CD8-positive, alpha-beta memory T cell (primary cell): Measurements from ENCODE around the gene HIC2. TPM values are rescaled to one million over a fixed set of nuclear protein-coding genes. Genes with fewer than 3 reads are reported as not detected.
"Not testable (repeated sequence)": the region's sequence is repeated elsewhere in the genome, so short reads cannot be mapped to it uniquely, and the experiment has no call there.

ENCODE experiments used
- CTCF ChIA-PET: fragments of 350-600 bp; sonication (Branson Sonifier 250); formaldehyde crosslinking; loops from one replicate; lab custom pipeline; 2021; ENCODE audit warnings: antibody characterized with exemption; lab: Charles Lee
- POLR2A ChIA-PET: fragments of 350-600 bp; sonication (Branson Sonifier 250); formaldehyde crosslinking; loops from one replicate; lab custom pipeline; 2021; ENCODE audit warnings: antibody characterized with exemption; lab: Charles Lee
- DNase-seq, 5 donors: peaks; one replicate each; pipeline versions ENCODE4 v3.0.0 to v3.0.0-alpha.2; 2020 to 2022; ENCODE audit warnings: mixed read lengths in 1 of 5
- H3K27ac ChIP-seq: one replicate; pipeline ENCODE4 v1.7.0; 2013; ENCODE audit warnings: low read depth, mild to moderate bottlenecking, low read length, moderate library complexity
- H3K27me3 ChIP-seq: 2 replicates; pipeline ENCODE4 v1.7.0; 2013; ENCODE audit warnings: low read length, mild to moderate bottlenecking; ENCODE audit not compliant: insufficient read depth, poor library complexity, severe bottlenecking
- H3K36me3 ChIP-seq: 2 replicates; pipeline ENCODE4 v1.7.0; 2013; ENCODE audit warnings: mild to moderate bottlenecking, low read length, moderate library complexity; ENCODE audit not compliant: insufficient read depth
- H3K4me1 ChIP-seq: 2 replicates; pipeline ENCODE4 v1.7.0; 2013; ENCODE audit warnings: mild to moderate bottlenecking, low read length, moderate library complexity; ENCODE audit not compliant: insufficient read depth
- H3K4me3 ChIP-seq: 2 replicates; pipeline ENCODE4 v1.7.0; 2013; ENCODE audit warnings: mild to moderate bottlenecking, low read length
- H3K9me3 ChIP-seq: 2 replicates; pipeline ENCODE4 v1.7.0; 2013; ENCODE audit warnings: mild to moderate bottlenecking, low read length
- H3K27ac Mint-ChIP-seq, 8 donors: one replicate each; pipeline ENCODE4 v1.8.0; 2020 to 2021; ENCODE audit warnings: mixed read lengths in 8 of 8, mild to moderate bottlenecking in 6 of 8, inconsistent platforms in 3 of 8, moderate library complexity in 3 of 8
- H3K27me3 Mint-ChIP-seq, 2 donors: one replicate each; pipeline ENCODE4 v1.8.0; 2020 to 2021; ENCODE audit warnings: mixed read lengths in 2 of 2, mild to moderate bottlenecking in 1 of 2, moderate library complexity in 1 of 2
- H3K36me3 Mint-ChIP-seq, 3 donors: one replicate each; pipeline ENCODE4 v1.8.0; 2020 to 2021; ENCODE audit warnings: mixed read lengths in 3 of 3, inconsistent platforms in 1 of 3, mild to moderate bottlenecking in 1 of 3
- H3K4me1 Mint-ChIP-seq, 3 donors: one replicate each; pipeline ENCODE4 v1.8.0; 2020 to 2021; ENCODE audit warnings: mixed read lengths in 3 of 3, inconsistent platforms in 1 of 3, mild to moderate bottlenecking in 1 of 3
- H3K4me3 Mint-ChIP-seq, 7 donors: one replicate each; pipeline ENCODE4 v1.8.0; 2020 to 2021; ENCODE audit warnings: mixed read lengths in 7 of 7, mild to moderate bottlenecking in 6 of 7, moderate library complexity in 4 of 7, inconsistent platforms in 2 of 7
- H3K9me3 Mint-ChIP-seq, 5 donors: one replicate each; pipeline ENCODE4 v1.8.0; 2020 to 2022; ENCODE audit warnings: mixed read lengths in 5 of 5, mild to moderate bottlenecking in 3 of 5, moderate library complexity in 2 of 5, inconsistent platforms in 1 of 5
- polyA plus RNA-seq: library from polyadenylated mRNA; unstranded; fragments of 300-500 nt; fragmentation: Illumina TruSeq; gene quantifications from one replicate; pipeline ENCODE4 v1.2.3, GENCODE V29; 2021
- total RNA-seq, 2 experiments: library from RNA; stranded (reverse); gene quantifications; one replicate each; pipeline ENCODE4 v1.2.3, GENCODE V29; 2021

HIC2 gene
- total and polyA plus RNA-seq, 3 experiments from 2014 or later: 0.60 to 6.8 (median 6.1) TPM

- H3K36me3 Mint-ChIP-seq, H3K4me3 Mint-ChIP-seq, H3K9me3 Mint-ChIP-seq, H3K4me3 ChIP-seq, H3K36me3 ChIP-seq, H3K4me1 ChIP-seq, POLR2A ChIA-PET, H3K9me3 ChIP-seq, H3K27me3 Mint-ChIP-seq, H3K4me1 Mint-ChIP-seq, CTCF ChIA-PET, H3K27me3 ChIP-seq, H3K27ac Mint-ChIP-seq, H3K27ac ChIP-seq: not testable (repeated sequence)
- peak in 2 of 5 donors; percentile 7 to 30 for DNase-seq
These were observed 3.1 kb downstream of the HIC2 start for GRCh38 chr22:21420180-21420763.

- H3K36me3 ChIP-seq, POLR2A ChIA-PET, H3K36me3 Mint-ChIP-seq, H3K4me1 ChIP-seq, H3K27me3 ChIP-seq, H3K4me3 ChIP-seq, H3K27ac Mint-ChIP-seq, H3K4me3 Mint-ChIP-seq, DNase-seq, H3K27ac ChIP-seq, H3K27me3 Mint-ChIP-seq, H3K9me3 ChIP-seq, CTCF ChIA-PET, H3K4me1 Mint-ChIP-seq, H3K9me3 Mint-ChIP-seq: not testable (repeated sequence)
These were observed 7.0 kb downstream of the HIC2 start for GRCh38 chr22:21424084-21424709.

DNA sequence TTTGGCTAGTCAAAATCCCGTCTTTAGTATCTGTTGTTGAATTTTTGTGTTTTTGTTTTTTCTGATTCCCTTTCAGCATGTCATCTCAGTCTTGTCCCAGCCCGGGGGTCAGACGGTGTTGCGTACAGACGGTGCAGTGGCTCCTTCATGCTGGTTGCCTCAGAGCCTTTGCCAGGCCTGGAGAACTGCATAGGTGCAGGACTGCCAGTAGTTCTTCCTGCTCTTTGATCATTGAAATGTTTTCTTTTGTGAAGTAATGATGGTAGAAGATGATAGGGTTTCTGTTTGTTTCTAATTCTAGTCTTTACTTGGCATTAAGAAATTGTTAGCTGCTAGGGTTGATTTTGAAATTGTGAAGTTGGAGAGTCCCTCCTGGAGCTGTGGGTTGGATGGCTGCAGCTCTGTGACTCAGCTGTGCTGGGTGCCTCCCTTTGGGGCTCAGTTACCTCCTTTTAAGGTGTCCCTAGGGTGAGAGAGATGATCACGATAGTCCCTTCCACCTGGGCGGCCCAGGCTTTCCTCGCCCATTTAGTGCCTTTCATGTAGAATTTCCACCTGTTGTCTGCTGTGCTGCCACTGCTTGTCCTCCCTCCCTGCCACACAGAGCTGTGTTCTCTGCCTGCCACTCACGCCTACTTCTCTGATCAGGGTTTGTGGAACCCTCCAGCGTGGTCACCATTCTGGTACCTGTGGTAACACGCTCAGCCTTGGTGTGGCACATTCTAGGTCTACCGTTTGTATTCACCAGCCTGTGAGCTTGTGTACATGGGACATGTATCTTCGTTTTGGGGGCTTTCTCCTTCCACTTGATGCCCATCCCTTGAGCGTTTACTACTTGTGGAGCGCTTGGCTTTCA is 17.4 kb downstream of the HIC2 start:
- H3K4me1 ChIP-seq, H3K27ac Mint-ChIP-seq, H3K27ac ChIP-seq, H3K4me1 Mint-ChIP-seq, H3K9me3 ChIP-seq, H3K9me3 Mint-ChIP-seq, H3K4me3 ChIP-seq, H3K27me3 Mint-ChIP-seq, H3K27me3 ChIP-seq, H3K36me3 Mint-ChIP-seq, H3K4me3 Mint-ChIP-seq, POLR2A ChIA-PET, CTCF ChIA-PET, H3K36me3 ChIP-seq, DNase-seq: not testable (repeated sequence)

DNA sequence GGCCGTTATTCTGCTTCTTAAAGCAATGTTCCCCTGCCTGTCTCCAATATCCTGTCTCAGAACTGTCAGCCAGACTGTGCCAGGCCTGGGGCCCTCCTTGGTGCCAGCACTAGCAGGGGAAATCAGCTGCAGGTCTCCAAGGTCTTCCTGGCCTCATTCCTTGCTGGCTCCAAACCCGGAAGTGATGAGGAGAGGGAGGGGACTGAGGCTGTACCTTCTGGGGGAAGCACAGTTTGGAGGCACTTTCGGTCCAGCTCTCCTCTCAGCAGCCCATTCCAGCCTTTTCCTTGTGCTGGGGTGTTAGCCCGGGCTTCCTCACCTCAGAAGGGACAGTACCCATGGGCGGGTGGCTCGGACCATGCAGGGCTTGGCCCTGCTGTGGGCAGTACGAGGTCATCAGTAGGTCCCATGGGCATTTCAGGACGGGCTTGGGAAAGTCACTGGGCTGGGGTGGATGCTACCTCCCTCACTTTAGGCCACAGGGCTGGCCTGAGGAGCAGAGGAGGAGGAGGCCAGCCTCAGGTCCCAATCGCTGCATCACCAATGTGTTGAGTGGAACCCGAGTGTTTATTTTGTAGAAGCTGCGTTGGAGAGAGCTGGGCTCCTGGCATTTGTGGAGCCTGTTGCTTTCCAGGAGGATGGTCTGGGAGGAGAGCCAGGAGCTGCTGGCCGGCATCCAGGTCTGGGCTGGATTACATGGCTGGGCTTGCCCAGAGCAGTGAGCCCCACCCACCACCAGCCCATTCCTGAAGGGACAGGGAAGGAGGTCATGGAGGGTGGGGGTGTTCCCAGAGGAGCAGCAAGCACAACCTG is 19.0 kb downstream of the HIC2 start:
- H3K4me3 Mint-ChIP-seq, H3K9me3 ChIP-seq, H3K4me3 ChIP-seq, H3K4me1 ChIP-seq, DNase-seq, H3K27ac ChIP-seq, H3K27ac Mint-ChIP-seq, H3K9me3 Mint-ChIP-seq, POLR2A ChIA-PET, H3K27me3 ChIP-seq, H3K27me3 Mint-ChIP-seq, H3K4me1 Mint-ChIP-seq, H3K36me3 Mint-ChIP-seq, H3K36me3 ChIP-seq, CTCF ChIA-PET: not testable (repeated sequence)

GRCh38 chr22:21438013-21438412 is 20.8 kb downstream of the HIC2 start:
- H3K27ac Mint-ChIP-seq, DNase-seq, H3K4me3 ChIP-seq, H3K9me3 ChIP-seq, H3K4me3 Mint-ChIP-seq, H3K36me3 Mint-ChIP-seq, H3K27me3 ChIP-seq, POLR2A ChIA-PET, H3K4me1 ChIP-seq, CTCF ChIA-PET, H3K4me1 Mint-ChIP-seq, H3K36me3 ChIP-seq, H3K27ac ChIP-seq, H3K9me3 Mint-ChIP-seq, H3K27me3 Mint-ChIP-seq: not testable (repeated sequence)

DNA sequence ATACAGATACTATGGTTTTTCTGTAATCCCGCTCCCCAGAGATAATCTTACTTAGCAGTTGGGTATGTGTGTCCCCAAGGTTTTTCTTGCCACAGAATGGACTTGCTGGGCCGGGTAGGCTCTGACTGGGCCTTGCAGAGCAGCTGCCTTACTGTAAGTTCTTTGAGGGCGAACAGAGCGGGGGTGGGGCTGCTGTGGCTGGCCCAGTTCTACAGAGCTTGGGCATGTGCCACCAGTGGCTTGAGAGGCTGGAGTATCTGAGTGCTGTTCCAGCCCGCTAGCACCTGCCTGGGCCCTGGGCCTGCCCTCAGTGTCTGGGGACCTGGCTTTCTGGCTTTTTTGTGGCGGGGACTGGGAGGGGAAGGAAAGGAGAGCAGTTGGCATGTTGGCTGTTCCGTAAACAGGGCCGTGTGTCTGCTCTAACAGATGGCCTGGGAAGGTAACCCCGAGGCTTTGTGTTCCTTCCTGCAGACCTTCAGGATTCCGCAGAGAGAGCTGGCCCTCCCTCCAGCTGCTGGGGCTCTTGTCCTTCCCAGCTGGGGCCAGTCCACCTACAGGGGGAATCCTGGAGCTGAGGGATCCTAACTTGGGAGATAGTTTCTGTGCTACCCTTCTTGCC is 23.0 kb downstream of the HIC2 start:
- H3K4me1 ChIP-seq, H3K4me3 ChIP-seq, H3K9me3 ChIP-seq, H3K27me3 ChIP-seq, H3K4me3 Mint-ChIP-seq, H3K36me3 ChIP-seq, DNase-seq, H3K27ac Mint-ChIP-seq, H3K9me3 Mint-ChIP-seq, H3K27ac ChIP-seq, H3K4me1 Mint-ChIP-seq, H3K27me3 Mint-ChIP-seq, POLR2A ChIA-PET, CTCF ChIA-PET: not testable (repeated sequence)
- peaks cover 0 to 16% (median 0%) of the 10 kb centered on the region in 3 donors for H3K36me3 Mint-ChIP-seq

DNA sequence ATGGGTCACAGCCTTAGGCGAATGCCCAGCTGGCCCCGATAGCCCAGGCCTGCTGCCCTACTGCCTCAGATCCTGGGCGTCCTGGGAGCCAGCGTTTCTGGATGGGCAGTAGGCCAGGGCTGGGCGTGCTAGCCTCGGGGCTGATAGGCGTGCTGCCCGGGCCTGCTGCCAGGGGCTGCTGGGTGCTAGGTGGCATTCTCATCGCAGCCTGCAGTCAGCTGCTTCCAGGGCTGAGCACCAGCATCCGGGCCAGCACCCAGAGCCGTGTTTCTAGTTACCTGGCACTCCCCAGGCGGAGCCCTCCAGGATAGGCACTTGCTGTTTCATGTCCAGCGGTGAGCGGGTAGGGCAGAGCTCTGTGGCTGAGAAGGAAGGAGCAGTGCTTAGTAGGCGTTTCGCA is 23.5 kb downstream of the HIC2 start:
- H3K4me1 ChIP-seq, H3K9me3 Mint-ChIP-seq, H3K4me3 Mint-ChIP-seq, H3K9me3 ChIP-seq, H3K36me3 ChIP-seq, H3K27me3 ChIP-seq, POLR2A ChIA-PET, CTCF ChIA-PET, H3K27me3 Mint-ChIP-seq, DNase-seq, H3K27ac Mint-ChIP-seq, H3K27ac ChIP-seq, H3K4me1 Mint-ChIP-seq, H3K4me3 ChIP-seq: not testable (repeated sequence)
- peaks cover 0 to 17% (median 0%) of the 10 kb centered on the region in 3 donors for H3K36me3 Mint-ChIP-seq

DNA sequence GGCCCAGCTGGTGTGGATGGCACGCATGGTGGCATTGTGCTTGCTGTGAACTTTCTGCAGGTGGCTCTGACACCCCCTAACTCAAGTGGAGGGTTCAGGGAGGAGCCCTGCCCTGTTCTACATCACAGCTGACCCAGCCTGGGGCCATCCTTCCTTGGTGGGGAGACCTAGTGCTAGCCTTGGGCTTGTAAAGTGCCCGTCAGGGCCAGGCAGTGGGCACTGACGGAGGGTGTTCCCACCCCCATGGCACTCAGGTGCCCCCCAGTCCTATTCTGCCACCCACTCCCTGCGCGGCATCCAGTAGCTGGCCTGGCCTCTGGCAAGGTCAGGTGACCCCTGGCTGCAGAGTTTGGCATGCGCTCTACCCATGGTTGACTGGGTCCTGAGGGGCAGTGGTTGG is 24.0 kb downstream of the HIC2 start:
- CTCF ChIA-PET, H3K4me3 ChIP-seq: not testable (repeated sequence)

More for the DNA sequence above, 24.0 kb downstream of the HIC2 start:
- H3K36me3 ChIP-seq, DNase-seq, H3K4me1 ChIP-seq, H3K4me1 Mint-ChIP-seq, H3K9me3 Mint-ChIP-seq, H3K27me3 ChIP-seq, H3K27ac ChIP-seq, H3K4me3 Mint-ChIP-seq, POLR2A ChIA-PET, H3K27me3 Mint-ChIP-seq, H3K27ac Mint-ChIP-seq, H3K9me3 ChIP-seq: not testable (repeated sequence)
- H3K36me3 Mint-ChIP-seq: peaks cover 0 to 22% (median 0%) of the 10 kb centered on the region in 3 donors
